GM18867 (cell line): ENCODE data around the gene KIF4A.

Source experiments
- ATAC-seq: cut with Tn5 transposase; IDR thresholded peaks from one replicate; pipeline ENCODE4 v1.9.1; 2021; ENCODE audit warnings: mild to moderate bottlenecking, moderate library complexity; ENCODE audit not compliant: unreplicated experiment

Gene KIF4A

DNA sequence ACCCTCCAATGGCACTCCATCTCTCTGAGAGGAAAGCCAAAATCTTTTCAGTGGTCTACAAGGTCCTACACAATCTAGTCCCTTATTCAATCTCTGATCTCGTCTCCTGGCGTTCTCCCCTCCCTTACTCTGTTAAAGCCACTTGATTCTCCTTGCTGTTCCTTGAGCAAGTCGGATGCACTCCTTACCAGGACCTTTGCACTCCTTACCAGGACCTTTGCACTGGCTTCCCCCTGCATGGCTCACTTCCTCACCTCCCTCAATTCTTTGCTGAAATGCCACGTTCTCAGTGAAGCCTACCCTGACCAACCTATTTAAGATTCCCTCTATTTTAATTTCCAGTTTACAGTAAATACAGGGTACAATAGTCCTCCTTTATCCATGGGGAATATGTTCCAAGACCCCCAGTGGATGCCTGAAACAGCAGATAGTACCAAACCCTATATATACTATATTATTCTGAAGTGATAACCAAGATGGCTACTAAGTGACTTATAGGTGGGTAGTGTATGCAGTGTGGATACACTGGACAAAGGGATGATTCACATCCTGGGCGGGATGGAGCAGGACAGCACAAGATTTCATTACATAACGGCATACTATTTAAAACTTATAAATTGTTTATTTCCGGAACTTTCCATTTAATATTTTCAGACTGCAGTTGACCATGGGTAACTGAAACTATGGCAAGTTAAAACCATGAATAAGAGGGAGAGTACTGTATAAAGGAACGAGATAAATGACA is 148.2 kb downstream of the KIF4A start:
- no peak for ATAC-seq

DNA sequence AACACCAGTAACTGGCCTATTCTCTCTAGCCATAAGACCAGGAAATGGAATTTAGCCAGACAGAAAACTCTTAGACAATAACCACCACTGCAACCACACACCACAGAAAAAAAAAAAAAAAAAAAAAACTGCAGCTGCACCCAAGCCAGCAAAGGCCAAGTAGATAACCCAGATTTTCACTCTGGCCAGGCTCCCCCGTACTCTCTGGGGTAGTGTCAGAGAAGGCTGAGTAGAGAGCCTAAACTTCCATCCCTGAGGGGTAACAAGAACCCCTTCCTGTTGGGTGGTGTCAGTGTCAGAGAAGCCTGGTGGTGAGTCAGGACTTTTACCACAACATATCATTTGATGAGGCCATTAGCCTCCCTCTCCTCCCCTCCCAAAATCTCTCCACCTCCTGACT is 149.1 kb downstream of the KIF4A start:
- no peak for ATAC-seq

DNA sequence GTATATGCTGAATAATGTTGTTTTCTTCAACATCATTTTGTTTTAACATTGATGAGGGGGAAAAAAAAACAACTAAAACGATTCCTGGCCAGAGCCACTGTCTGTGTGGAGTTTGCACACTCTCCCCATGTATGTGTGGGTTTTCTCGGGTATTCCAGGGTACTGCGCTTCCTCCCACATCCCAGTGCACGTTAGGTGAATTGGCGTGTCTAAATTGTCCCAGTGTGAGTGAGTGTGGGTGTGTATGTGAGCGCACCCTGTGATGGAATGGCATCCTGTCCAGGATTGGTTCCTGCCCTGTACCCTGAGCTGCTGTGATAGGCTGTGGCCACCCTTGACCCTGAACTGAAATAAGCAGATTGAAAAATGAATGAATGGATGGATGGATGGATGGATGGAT is 152.3 kb downstream of the KIF4A start:
- ATAC-seq: no peak

DNA sequence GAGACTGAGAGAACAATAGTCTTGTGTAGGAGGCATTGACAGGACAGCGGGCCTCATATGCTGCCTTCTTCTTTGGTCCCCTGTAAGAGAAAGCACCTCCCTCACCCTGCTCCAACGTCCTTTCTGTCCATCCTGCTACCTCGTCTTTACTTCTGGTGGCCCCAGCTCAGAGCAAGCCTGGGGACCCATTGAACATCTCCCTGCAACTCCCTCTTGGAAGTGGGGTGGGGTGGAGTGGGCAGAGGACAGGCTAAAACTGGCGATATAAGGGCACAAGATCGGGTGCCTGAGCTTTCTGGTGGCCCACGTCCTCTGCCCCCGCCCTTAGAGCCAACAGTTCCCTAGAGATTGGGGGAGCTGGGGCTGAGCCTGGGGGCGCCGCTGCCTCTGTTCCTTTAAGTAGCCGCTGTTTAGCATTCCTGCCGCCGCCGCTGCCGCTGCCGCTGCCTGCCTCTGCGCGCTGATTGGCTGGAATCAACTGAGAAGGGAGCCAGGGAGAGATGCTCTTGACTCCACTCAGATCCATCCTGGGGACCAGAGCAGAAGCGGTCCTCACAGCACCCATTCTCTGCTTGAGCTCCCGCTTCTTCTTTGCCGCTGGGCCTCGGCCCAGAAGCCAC is 154.5 kb downstream of the KIF4A start, which contains the start of gene DLG3:
Gene DLG3 (plus strand): TSS at position 510 of the 620 bp plus-strand sequence. CDS start 367 bp downstream, outside the sequence.
- ATAC-seq: no peak

DNA sequence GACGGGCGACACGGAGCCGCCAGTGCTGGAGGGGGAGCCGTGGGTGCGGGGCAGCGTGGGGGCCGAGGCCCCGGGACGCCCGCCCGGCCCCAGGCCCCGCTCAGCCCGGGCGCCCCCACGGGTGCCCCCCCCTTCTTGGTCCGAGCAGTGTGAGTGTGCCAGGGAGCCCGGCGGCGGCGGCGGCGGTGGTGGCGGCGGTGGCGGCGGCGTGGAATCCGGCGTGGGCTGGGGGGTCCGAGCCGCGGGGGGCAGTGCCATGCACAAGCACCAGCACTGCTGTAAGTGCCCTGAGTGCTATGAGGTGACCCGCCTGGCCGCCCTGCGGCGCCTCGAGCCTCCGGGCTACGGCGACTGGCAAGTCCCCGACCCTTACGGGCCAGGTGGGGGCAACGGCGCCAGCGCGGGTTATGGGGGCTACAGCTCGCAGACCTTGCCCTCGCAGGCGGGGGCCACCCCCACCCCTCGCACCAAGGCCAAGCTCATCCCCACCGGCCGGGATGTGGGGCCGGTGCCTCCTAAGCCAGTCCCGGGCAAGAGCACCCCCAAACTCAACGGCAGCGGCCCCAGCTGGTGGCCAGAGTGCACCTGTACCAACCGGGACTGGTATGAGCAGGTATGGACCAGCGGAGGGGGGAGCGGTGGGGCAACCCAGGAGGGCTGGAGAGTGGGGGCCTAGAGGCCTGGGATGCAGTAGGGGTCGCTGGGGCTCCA is 155.2 kb downstream of the KIF4A start:
- no peak for ATAC-seq

DNA sequence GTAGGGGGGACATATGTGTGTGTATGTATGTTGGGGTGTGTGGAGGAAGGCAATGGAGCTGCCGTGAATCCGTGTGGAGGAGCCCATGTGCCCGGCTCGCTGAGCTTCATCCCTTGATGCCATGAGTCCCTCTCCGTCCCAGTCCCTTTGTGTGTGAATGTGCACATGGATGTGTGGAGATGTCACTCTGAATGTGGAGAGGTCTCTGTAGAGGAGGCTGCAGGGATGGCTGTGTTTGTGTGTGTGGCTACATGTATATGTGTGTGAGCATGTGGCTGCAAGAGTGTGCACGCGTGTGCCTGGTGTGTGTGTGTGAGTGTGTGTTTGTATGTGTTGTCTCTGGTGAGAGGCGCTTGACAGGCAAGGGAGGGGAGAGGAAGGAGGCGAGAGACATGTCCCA is 156.0 kb downstream of the KIF4A start:
- ATAC-seq: no peak

DNA sequence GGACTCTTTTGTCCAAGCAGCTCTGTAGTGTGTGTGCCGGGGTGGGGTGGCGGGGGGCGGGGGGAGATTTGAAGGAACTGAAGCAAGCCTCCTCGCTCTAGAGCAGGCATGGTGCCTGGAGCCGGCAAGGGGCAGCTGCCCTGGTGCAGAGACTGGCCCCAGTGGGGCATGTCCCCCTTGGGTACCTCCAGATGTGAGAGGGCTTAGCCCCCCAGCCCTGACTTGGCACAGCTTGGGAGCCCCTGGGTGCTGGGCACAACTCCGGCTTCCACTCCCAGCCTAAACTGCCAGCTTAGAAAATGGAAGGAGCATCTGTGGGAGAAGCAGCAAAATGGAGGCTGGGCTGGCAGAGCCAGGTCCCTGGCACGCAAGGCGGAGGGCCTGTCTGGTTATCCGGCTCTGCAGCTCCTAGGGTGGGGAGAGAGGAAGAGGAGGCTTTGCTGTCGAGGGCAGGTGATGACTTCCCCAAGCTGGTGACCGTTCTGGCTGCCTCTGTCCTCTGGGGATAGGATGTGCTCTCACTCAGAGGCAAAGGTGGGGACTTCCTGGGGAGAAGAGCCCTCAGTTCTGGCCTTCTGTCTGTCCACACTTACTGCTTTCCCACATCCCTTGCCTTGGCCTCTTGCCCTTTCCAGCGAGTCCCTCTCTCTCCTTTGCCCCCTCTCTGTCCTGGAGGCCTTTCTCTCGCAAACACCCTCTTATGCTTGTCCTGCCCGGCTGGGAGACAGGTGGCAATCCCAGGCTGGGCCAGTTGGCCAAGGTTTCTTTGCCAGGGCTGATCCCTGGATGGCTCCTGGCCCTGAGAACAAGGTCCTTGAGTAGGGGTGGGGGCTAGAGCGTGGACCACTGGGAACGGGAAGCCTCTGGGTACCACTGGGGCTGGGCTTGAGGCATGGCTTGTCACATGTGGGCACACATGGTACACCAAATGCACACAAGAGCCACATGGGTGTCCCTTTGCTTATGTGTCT is 156.8 kb downstream of the KIF4A start:
- ATAC-seq: no peak

DNA sequence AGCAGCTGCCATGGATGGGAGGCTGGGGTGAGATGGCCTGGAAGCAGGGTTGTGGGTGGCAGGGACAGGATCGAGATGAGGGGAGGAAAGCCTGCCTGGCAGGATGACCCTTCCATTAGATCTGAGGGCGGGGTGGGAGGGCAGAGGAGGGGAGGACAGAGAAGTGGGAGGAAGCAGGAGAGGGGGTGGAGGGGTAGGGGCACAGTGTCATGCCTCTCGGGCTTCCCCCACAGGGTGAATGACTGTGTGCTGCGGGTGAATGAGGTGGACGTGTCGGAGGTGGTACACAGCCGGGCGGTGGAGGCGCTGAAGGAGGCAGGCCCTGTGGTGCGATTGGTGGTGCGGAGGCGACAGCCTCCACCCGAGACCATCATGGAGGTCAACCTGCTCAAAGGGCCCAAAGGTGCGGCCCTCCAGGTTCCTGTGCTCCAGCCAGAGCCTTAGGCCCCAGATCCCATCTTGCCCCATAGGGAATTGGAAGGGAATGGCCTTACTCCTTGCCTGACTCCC is 159.6 kb downstream of the KIF4A start:
- ATAC-seq: no peak

DNA sequence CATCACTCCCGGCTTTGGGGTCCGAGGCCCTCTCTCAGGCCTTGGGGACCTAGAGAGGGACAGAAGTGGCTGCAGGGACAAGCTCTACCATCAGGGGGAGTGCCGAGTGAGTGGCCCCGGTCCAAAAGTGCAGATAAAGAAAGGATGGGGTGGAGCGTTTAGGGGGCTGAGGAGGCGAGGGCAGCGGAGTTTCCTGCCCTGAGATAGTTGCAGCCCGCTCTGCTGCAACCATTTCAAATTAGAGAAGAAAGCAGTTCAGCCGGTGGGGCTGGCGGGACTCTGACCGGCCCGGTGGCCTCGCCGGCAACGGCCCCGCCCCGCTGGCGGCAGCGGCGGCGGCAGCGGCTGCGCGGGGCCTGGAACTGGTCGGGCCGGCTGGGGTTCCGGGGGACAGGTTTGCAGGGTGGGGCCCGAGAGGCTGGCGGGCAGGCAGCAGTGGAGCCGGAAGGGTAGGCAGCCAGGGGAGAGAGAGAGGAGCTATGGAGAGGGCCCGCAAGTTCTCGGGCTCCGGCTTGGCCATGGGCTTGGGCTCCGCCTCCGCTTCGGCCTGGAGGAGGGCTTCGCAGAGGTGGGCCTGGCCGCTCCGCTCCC is 162.3 kb downstream of the KIF4A start:
- ATAC-seq: peak; percentile 67

DNA sequence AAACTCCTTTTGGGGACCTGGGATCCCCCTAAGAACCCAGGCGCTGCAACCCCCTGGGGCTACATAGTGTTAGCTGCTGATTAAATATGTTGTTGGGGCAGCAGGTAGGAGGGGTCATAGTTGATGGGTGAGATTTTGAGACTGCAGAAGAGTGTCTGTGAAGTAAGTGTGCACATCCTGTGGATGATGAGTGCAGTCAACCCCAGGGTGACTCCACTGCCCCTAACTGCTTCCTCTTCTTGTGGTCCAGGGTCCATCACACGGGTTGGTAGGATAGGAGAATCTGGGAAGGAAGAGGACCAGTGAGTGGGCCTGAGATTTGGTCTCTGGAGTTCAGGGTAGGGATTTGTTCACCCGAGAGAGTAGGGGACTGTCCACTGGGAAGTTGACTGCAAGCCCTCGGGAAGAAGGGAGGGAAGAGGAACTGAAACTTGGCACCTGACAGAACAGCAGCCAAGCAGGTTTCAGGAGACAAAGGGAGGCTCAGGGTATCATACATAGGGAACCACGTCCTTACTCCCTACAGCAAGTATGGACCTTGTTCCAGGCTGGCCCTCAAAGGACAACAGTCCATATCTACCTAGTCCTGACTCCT is 163.2 kb downstream of the KIF4A start:
- ATAC-seq: no peak

DNA sequence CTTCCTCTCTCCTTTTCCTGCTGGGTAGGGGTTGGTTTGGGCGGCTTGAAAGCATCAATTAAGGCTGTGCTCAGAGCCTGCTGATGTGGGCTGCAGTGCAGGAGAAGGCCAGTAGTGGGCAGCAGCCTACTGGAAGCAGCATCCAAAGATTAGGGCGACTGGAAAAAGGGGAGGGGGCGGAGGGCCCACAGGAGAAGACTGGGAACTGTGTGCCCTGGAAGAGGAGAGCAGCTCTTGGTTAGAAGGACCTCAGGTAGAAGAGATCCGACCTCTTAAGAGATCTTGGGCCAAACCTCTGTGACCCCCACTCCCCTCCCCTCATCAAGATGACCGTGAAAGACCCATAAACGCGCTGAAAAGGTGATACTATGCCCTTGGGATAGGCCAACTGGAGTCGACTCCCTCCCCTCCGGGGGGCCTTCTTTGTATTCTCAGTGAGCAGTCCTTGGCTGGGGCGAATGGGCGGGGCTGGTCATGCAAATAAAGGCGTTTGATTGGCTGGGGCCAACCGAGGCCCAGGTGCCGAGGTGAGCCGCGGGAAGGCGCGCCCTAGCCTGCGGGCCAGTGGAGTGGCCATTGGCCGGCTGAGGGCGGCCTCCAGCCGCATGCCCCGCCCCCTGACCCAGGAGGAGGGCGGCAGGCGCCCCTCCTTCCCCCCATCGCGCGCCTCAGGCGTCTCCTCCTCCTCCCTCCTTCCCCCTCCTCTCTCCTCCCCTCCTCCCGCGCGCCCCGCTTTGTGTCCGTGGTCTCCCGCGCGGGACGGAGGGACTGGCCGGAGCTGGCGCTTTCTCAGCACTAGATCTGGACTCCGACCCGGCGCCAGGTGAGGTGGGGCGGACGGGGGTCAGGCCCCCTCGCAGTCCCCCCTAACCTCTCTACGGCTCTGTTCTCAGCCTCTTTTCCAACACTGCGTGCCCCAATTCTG is 164.8 kb downstream of the KIF4A start:
- ATAC-seq: peak; percentile 37

DNA sequence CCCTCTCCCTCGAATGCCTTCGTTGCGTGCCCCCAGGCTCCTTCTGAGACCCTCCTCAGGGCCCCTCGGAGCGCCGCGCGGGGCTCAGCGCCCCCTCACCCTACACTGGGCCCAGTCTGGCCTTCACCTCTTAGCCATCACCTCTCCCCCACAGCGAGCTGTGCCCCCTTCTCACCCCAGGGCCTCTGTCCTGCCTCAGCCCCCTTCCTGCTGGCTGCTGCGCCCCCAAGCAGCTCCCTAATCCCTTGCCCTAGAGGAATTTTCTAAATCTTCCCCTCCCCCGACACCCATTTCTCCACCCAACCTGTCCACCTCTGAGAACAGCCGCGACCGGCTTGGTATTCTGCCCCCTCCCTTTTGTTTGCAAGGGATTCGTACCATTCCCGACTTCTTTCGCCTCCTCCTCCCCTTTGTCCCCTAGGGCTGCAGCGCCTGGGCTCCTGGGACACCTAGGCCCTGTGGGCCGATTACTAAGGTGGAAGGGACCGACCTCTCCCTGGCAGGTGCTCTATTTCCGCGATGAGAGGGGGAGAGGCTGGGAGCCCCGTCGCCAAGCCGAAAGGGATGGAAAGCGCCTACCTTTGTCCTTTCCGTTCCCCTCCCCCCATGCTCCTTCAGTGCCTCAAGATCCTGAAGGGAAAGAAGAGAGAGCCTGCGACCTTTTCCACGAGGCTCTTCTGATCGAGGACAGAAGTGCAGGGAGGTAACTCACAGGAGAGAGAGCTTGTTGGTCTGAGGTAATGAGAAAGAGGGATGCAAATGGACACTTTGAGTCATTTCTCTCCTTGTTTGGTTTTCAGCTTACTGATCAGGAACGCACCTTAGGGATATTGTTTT is 165.7 kb downstream of the KIF4A start:
- ATAC-seq: no peak

DNA sequence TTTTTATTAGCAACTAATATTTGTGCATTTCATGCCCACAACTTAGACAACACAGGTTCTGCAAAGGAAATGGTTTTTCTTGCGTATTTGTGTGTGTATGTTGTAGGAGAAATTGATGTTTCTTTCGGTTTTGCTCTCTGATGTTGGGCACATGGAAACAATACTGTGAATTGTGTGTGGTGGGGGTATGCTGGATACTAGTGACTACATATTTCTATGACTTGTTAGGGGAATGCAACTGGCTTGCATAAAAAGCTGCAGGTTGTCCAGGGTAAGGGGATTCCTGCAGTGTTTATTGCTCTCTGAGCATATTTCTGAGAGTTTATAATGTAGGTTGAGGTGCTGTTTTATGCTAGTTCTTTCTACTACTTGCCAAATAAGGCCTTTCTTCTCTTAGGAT is 166.4 kb downstream of the KIF4A start:
- no peak for ATAC-seq

DNA sequence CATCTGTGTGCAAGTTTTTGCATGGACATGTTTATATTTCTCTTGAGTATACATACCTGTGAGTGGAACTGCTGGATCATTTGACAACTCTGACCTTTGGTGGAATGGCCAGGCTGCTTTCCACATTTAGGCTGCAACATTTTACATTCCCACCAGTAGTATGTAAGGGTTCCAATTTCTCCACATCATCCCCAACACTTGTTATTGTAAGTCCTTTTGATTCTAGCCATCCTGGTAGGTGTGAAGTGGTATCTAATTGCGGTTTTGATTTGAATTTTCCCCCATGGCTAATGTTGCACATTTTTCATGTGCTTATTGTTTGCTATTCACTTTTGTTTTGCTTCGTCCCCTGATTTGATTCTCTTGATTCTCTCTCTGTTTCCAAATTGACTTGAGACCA is 171.1 kb downstream of the KIF4A start:
- ATAC-seq: no peak

DNA sequence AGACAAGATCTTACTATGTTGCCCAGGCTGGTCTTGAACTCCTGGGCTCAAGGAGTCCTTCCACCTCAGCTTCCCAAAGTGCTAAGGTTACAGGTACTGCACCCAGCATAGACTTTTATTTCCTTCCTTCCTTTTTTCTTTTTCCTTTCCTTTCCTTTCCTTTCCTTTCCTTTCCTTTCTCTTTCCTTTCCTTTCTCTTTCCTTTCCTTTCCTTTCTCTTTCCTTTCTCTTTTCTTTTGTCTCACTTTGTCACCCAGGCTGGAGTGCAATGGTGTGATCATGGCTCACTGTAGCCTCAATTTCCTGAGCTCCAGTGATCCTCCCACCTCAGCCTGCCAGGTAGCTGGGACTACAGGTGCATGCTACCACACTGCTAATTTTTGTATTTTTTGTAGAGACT is 174.1 kb downstream of the KIF4A start:
- ATAC-seq: no peak

DNA sequence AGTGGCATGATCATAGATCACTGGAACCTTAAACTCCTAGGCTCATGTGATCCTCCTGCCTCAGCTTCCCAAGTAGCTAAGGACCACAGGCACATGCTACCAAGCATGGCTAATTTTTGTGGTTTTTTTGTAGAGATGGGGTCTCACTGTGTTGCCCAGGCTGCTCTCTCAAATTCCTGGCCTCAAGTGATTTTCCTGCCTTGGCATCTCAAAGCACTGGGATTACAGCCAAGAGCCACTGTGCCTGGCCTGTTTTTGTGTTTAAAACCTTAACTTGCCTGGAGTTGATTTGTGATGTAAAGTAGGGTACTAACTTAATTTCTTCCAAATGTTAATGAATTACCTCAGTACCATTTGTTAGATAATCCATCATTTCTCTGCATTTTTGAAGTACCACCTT is 177.1 kb downstream of the KIF4A start:
- no peak for ATAC-seq

DNA sequence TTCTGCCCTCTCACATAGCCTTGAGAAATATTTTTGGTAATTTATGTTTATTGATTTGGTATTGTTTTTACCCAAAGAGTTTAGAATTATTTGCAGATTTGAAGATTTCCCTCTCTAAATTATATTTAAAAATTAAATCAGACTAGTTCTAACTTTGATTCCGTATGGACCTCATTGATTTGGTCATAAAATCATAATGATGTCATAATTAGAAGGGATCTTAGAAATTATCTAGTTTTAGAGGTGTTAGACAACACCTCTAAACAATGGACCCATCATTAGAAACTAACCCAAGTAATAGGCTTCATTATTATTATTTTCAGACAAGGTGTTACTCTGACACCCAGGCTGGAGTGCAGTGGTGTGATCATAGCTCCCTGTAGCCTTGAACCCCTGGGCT is 178.8 kb downstream of the KIF4A start:
- no peak for ATAC-seq
